HCT116 (cell line): ENCODE results near the gene BAD.

Source experiments
- CTCF ChIP-seq, 3 experiments: fragments of 200-600 bp in 1 of 3; sonication (generic) in 1 of 3; IDR thresholded peaks in 2 of 3; conservative IDR thresholded peaks in 1 of 3; 2 replicates each; pipeline ENCODE4 v1.5.1; 2012 to 2017; ENCODE audit warnings: low read depth in 2 of 3, low read length in 2 of 3, antibody characterized with exemption in 1 of 3, borderline replicate concordance in 1 of 3, control low read depth in 1 of 3, mild to moderate bottlenecking in 1 of 3, mixed read lengths in 1 of 3, mixed run types in 1 of 3, moderate library complexity in 1 of 3; ENCODE audit not compliant: insufficient read depth in 1 of 3
- EGR1 ChIP-seq: IDR thresholded peaks from 2 replicates; pipeline ENCODE4 v1.6.1; 2012; ENCODE audit warnings: low read depth
- EZH2 ChIP-seq: fragments of 200-600 bp; sonication (generic); IDR thresholded peaks from 2 replicates; pipeline ENCODE4 v1.6.1; 2017; ENCODE audit warnings: antibody characterized with exemption, mixed run types
- FOSL1 ChIP-seq: IDR thresholded peaks from 2 replicates; pipeline ENCODE4 v1.6.1; 2012; ENCODE audit warnings: low read depth
- POLR2A ChIP-seq: IDR thresholded peaks from 2 replicates; pipeline ENCODE4 v1.7.0; 2011; ENCODE audit warnings: borderline replicate concordance; ENCODE audit not compliant: insufficient read depth, insufficient read length; ENCODE audit errors: extremely low read depth
- POLR2AphosphoS5 ChIP-seq: IDR thresholded peaks from 2 replicates; pipeline ENCODE4 v1.6.1; 2011; ENCODE audit warnings: mild to moderate bottlenecking, low read depth, low read length, moderate library complexity
- REST ChIP-seq: IDR thresholded peaks from 2 replicates; pipeline ENCODE4 v1.6.1; 2012; ENCODE audit warnings: low read depth
- SIN3A ChIP-seq: IDR thresholded peaks from 2 replicates; pipeline ENCODE4 v1.6.1; 2012; ENCODE audit warnings: low read depth
- SP1 ChIP-seq: IDR thresholded peaks from 2 replicates; pipeline ENCODE4 v1.6.1; 2012; ENCODE audit warnings: low read depth
- ZFX ChIP-seq: fragments of 450-650 bp; IDR thresholded peaks from 2 replicates; pipeline ENCODE4 v1.6.1; 2017
- ZNF274 ChIP-seq: fragments of 200-500 bp; sonication (Bioruptor generic); IDR thresholded peaks from 2 replicates; pipeline ENCODE4 v1.6.1; 2014; ENCODE audit warnings: mild to moderate bottlenecking, low read depth, low read length, inconsistent platforms
- TF ChIP-seq, protein P1 (sequence below): IDR thresholded peaks from 2 replicates; pipeline ENCODE4 v1.6.1; 2012

GRCh38 chr11:64261556-64262080 lies 22.8 kb downstream of the BAD start:
- TF ChIP-seq POLR2A (no peak), CTCF (IDR thresholded peaks at IDR 0.05 in 2 of 3, conservative IDR thresholded peaks at IDR 0.05 in 1 of 3; ENCODE audit: borderline replicate concordance in 1 of 3, insufficient read depth in 1 of 3, low read depth in 2 of 3, low read length in 2 of 3) (no peak), ZNF274 (no peak), REST (no peak), EZH2 (no peak), POLR2AphosphoS5 (no peak), SP1 (no peak), ZFX (no peak), FOSL1 (no peak), SIN3A (no peak), EGR1 (no peak)
- TF ChIP-seq, protein P1, sequence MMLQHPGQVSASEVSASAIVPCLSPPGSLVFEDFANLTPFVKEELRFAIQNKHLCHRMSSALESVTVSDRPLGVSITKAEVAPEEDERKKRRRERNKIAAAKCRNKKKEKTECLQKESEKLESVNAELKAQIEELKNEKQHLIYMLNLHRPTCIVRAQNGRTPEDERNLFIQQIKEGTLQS, result no peak
